Measurements from ENCODE around the gene SH3TC1. TPM values are rescaled to one million over a fixed set of nuclear protein-coding genes. Genes with fewer than 3 reads are reported as not detected.

Gene SH3TC1
- total RNA-seq: 127 TPM
- 43.1 TPM for polyA plus RNA-seq (ENCODE audit: insufficient read depth, low read depth, low replicate concordance)
- long read RNA-seq, donor 1, full-length matches to known transcripts: 1 of 1 reads
- long read RNA-seq, donor 1, partial matches to known transcripts: 0 of 1 reads
- long read RNA-seq, donor 1, other reads (novel, unspliced or antisense): 0 of 1 reads
- long read RNA-seq, donor 2, partial matches to known transcripts: 0 of 1 reads
- long read RNA-seq, donor 2, other reads (novel, unspliced or antisense): 0 of 1 reads
- long read RNA-seq, donor 3, partial matches to known transcripts: 0 of 2 reads
- long read RNA-seq, donor 3, other reads (novel, unspliced or antisense): 0 of 2 reads
- long read RNA-seq, donor 4: 0 reads
- long read RNA-seq, donor 5: 0 reads
- long read RNA-seq, donor 6: 0 reads
- long read RNA-seq, donor 7, full-length matches to known transcripts: 32 of 99 reads
- long read RNA-seq, donor 7, partial matches to known transcripts: 31 of 99 reads
- long read RNA-seq, donor 7, other reads (novel, unspliced or antisense): 36 of 99 reads
- long read RNA-seq, donor 8, full-length matches to known transcripts: 1 of 1 reads
- long read RNA-seq, donor 8, partial matches to known transcripts: 0 of 1 reads
- long read RNA-seq, donor 8, other reads (novel, unspliced or antisense): 0 of 1 reads
- long read RNA-seq, donor 9: 0 reads
- long read RNA-seq, donor 10, full-length matches to known transcripts: 1 of 1 reads
- long read RNA-seq, donor 10, partial matches to known transcripts: 0 of 1 reads
- long read RNA-seq, donor 10, other reads (novel, unspliced or antisense): 0 of 1 reads

DNA sequence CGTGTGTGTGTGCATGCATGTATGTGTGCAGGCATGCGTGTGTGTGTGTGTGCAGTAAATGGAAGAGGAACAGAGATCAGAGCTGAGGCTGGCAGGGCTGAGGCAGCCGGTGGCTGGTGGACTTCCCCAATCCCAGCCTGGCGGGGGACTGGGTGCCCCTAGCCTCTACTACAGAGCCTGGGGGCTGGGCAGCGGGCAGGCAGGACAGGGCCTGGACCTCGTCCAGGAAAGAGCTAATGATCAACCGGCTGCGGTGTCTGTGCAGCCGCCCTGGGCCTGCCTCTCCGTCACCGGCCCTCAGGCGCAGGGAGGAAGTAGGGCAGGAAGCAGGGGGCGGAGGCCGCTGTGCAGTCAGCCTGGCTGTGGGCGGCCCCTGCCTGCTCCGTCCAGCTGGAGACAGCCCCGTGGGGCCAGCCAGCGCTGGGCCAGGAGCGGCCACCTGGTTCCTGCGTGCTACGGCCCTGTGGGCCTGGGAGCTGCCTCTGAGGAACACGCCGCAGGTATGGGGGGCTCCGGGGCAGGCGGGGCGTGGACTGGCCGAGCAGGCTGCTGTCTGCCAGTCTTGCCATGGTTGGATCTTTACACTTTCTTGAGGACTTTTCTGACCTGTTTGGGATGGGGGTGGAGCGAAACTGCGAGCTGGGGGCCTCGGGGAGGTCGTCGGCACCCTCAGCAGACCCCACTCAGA, at the start of gene SH3TC1:
SH3TC1 (plus strand) TSS at position 385 of the 688 bp plus-strand sequence. CDS start 5,905 bp downstream, outside the sequence.
- intact Hi-C loops (cut with DNase I): no loop called here
- Histone ChIP-seq H3K4me1 (ENCODE audit: control insufficient read depth in 2 of 3, insufficient read depth in 2 of 3, low read depth in 1 of 3, low read length in 3 of 3) (peaks cover 0 to 63% (median 19%) of the 10 kb centered on the region in 3 donors), H3K4me3 (ENCODE audit: low read length in 3 of 3) (peak within 1 kb of the TSS; percentile 55 to 93 (median 88)), H3K27me3 (ENCODE audit: control insufficient read depth, insufficient read depth, low read length) (no peaks in the 10 kb centered on the region), H3K9me3 (ENCODE audit: control insufficient read depth in 2 of 3, insufficient read depth in 1 of 3, low read length in 3 of 3) (no peaks in the 10 kb centered on the region), H3K9ac (ENCODE audit: low read length in 3 of 3) (peak within 1 kb of the TSS; percentile 13 to 88 (median 85)), H3K27ac (ENCODE audit: low read depth in 2 of 2, low read length in 2 of 2) (peak within 1 kb of the TSS; percentile 96 to 98), H3K36me3 (ENCODE audit: control insufficient read depth in 2 of 3, insufficient read depth in 3 of 3, low read length in 3 of 3) (no peaks in the 10 kb centered on the region)
- FAIRE-seq (peak; percentile 44), DNase-seq (peak; percentile 92 to 99 (median 95))
- TF ChIP-seq, protein P1, sequence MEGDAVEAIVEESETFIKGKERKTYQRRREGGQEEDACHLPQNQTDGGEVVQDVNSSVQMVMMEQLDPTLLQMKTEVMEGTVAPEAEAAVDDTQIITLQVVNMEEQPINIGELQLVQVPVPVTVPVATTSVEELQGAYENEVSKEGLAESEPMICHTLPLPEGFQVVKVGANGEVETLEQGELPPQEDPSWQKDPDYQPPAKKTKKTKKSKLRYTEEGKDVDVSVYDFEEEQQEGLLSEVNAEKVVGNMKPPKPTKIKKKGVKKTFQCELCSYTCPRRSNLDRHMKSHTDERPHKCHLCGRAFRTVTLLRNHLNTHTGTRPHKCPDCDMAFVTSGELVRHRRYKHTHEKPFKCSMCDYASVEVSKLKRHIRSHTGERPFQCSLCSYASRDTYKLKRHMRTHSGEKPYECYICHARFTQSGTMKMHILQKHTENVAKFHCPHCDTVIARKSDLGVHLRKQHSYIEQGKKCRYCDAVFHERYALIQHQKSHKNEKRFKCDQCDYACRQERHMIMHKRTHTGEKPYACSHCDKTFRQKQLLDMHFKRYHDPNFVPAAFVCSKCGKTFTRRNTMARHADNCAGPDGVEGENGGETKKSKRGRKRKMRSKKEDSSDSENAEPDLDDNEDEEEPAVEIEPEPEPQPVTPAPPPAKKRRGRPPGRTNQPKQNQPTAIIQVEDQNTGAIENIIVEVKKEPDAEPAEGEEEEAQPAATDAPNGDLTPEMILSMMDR (IDR thresholded peaks at IDR 0.05; ENCODE audit: borderline replicate concordance, extremely low read depth, insufficient read depth): no peak

DNA sequence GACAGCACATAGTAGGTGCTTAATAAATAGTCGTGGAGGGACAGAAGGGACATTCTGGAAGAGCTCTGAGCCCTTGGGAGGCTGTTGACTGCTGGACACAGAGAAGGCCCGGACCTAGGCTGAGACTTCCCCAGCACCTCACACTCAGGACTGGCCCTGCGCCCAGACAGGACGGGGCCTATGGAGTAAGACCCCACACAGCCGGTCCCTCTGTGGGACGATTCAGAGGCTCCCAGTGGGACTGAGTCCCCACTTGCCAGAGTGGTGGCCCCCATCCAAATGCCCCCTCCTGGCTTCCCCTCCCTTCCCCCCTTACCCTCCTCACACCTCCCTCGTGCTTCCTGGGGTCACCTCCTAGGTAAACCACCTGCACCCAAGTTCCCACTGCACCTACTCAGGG, 49.4 kb upstream of the SH3TC1 start:
- Histone ChIP-seq H3K36me3 (ENCODE audit: control insufficient read depth in 2 of 3, insufficient read depth in 3 of 3, low read length in 3 of 3) (no peaks in the 10 kb centered on the region), H3K4me1 (ENCODE audit: control insufficient read depth in 2 of 3, insufficient read depth in 2 of 3, low read depth in 1 of 3, low read length in 3 of 3) (no peaks in the 10 kb centered on the region), H3K9ac (ENCODE audit: low read length in 3 of 3) (no peak overlapping the region), H3K27me3 (ENCODE audit: control insufficient read depth, insufficient read depth, low read length) (no peaks in the 10 kb centered on the region), H3K9me3 (ENCODE audit: control insufficient read depth in 2 of 3, insufficient read depth in 1 of 3, low read length in 3 of 3) (no peaks in the 10 kb centered on the region), H3K4me3 (ENCODE audit: low read length in 3 of 3) (no peak overlapping the region), H3K27ac (ENCODE audit: low read depth in 2 of 2, low read length in 2 of 2) (no peak overlapping the region)
- intact Hi-C loops (cut with DNase I): no loop called here
- TF ChIP-seq, protein P1 (IDR thresholded peaks at IDR 0.05; ENCODE audit: borderline replicate concordance, extremely low read depth, insufficient read depth): no peak
- FAIRE-seq (no peak), DNase-seq (no peak)

DNA sequence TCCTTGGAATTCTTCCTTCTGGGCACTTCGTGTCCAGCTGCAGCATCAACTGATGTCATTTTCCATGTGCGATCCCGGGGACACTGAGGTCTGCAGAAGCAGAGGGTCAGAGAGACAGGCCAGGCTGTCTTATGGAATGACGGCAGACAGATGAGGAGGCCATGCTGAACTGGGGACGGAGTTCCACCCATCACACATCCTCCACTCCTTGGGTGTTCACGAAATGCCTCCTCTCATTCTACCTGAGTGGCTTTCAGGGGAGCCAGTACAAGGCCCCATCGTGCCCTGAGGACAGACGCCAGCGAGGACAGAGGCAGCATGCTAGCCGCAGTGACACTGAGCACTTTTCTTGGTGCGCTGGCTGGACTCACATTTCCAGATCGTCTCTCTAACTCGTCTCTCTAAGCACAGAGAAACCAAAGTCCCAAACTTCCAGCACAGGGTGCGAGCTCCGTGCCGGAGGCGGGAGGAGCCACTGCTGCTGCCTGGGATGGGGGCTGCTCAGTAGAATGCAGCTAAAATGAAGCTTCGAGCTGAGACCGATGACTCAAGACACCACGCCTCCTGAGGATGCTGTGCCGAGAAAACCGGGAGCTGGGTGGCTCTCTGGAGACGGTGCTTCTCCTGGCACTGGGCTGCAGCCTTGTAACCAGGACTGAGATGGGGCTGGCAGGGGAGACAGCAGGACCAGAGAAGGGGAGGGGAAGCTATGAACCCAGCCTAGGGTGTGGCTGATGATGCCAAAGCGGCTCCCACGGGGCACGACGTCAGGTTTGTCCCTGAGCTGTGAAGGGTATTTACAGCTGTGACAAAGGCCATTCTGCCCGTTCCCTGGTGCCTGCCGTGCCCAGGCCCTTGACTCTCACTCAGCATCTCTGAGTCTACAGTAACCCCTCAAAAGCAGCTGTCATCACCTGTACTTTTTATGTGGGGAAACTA, 48.7 kb upstream of the SH3TC1 start:
- TF ChIP-seq, protein P1 (IDR thresholded peaks at IDR 0.05; ENCODE audit: borderline replicate concordance, extremely low read depth, insufficient read depth): no peak
- no peaks in the 10 kb centered on the region for H3K4me1 ChIP-seq (ENCODE audit: control insufficient read depth in 2 of 3, insufficient read depth in 2 of 3, low read depth in 1 of 3, low read length in 3 of 3)
- H3K27ac ChIP-seq (ENCODE audit: low read depth in 2 of 2, low read length in 2 of 2): no peak overlapping the region
- no peaks in the 10 kb centered on the region for H3K27me3 ChIP-seq (ENCODE audit: control insufficient read depth, insufficient read depth, low read length)
- intact Hi-C loops (cut with DNase I): no loop called here
- no peak overlapping the region for H3K9ac ChIP-seq (ENCODE audit: low read length in 3 of 3)
- no peak overlapping the region for H3K4me3 ChIP-seq (ENCODE audit: low read length in 3 of 3)
- no peaks in the 10 kb centered on the region for H3K36me3 ChIP-seq (ENCODE audit: control insufficient read depth in 2 of 3, insufficient read depth in 3 of 3, low read length in 3 of 3)
- H3K9me3 ChIP-seq (ENCODE audit: control insufficient read depth in 2 of 3, insufficient read depth in 1 of 3, low read length in 3 of 3): no peaks in the 10 kb centered on the region
- DNase-seq (peak in 1 of 5 donors; percentile 42), FAIRE-seq (no peak)
